ENCODE results near the gene NXPH4.

DNA sequence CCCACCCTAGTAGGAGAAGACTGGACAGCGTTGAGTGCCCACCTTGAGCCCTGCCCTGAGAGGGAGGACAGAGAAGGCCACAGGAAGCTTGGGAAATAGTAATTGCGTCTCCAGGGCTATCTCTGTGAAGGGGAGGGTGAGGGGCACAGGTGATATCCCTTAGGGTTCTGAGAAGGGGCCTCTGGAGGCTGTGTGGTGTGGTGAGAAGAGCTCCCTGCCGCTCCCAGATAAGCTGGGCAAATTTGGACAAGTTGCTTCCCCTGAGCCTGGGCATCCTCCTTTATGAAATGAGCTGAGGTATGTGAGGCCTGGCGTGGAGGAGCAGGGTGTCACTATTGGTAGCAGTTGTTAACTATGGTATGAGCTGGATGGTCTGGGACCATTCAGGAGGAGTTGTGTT lies 45.7 kb upstream of the NXPH4 start:
- TF ChIP-seq, protein P1, sequence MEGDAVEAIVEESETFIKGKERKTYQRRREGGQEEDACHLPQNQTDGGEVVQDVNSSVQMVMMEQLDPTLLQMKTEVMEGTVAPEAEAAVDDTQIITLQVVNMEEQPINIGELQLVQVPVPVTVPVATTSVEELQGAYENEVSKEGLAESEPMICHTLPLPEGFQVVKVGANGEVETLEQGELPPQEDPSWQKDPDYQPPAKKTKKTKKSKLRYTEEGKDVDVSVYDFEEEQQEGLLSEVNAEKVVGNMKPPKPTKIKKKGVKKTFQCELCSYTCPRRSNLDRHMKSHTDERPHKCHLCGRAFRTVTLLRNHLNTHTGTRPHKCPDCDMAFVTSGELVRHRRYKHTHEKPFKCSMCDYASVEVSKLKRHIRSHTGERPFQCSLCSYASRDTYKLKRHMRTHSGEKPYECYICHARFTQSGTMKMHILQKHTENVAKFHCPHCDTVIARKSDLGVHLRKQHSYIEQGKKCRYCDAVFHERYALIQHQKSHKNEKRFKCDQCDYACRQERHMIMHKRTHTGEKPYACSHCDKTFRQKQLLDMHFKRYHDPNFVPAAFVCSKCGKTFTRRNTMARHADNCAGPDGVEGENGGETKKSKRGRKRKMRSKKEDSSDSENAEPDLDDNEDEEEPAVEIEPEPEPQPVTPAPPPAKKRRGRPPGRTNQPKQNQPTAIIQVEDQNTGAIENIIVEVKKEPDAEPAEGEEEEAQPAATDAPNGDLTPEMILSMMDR (IDR thresholded peaks at IDR 0.05 in 2 of 3, conservative IDR thresholded peaks at IDR 0.05 in 1 of 3; ENCODE audit: control insufficient read depth in 2 of 3, extremely low read depth in 1 of 3, insufficient read depth in 1 of 3, low read depth in 3 of 3, low read length in 3 of 3): no peak
- TF ChIP-seq RFX5 (IDR thresholded peaks at IDR 0.05; ENCODE audit: low read depth, low read length) (no peak), E4F1 (IDR thresholded peaks at IDR 0.05; ENCODE audit: borderline replicate concordance, partially characterized antibody) (no peak)
- TF ChIP-seq, protein P2, sequence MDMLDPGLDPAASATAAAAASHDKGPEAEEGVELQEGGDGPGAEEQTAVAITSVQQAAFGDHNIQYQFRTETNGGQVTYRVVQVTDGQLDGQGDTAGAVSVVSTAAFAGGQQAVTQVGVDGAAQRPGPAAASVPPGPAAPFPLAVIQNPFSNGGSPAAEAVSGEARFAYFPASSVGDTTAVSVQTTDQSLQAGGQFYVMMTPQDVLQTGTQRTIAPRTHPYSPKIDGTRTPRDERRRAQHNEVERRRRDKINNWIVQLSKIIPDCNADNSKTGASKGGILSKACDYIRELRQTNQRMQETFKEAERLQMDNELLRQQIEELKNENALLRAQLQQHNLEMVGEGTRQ (IDR thresholded peaks at IDR 0.05; ENCODE audit: borderline replicate concordance, low read depth, low read length): no peak
